ENCODE measurements around the gene DCT. TPM values are rescaled to one million over a fixed set of nuclear protein-coding genes. Genes with fewer than 3 reads are reported as not detected.
"Not testable (repeated sequence)": the region's sequence is repeated elsewhere in the genome, so short reads cannot be mapped to it uniquely, and the experiment has no call there.

Gene DCT
- polyA plus RNA-seq = under 1 TPM in 2 of 4 donors, not detected in 2; 0.03 to 0.07 TPM
- long read RNA-seq, donor 1 = 0 reads
- long read RNA-seq, donor 2 = 0 reads
- long read RNA-seq, donor 3 = 0 reads
- long read RNA-seq, donor 4 = 0 reads
- long read RNA-seq, donor 5 = 0 reads
- long read RNA-seq, donor 6 = 0 reads
- long read RNA-seq, donor 7 = 0 reads
- long read RNA-seq, donor 8, full-length matches to known transcripts = 1 of 1 reads
- long read RNA-seq, donor 8, partial matches to known transcripts = 0 of 1 reads
- long read RNA-seq, donor 8, other reads (novel, unspliced or antisense) = 0 of 1 reads
- long read RNA-seq, donor 9 = 0 reads
- long read RNA-seq, donor 10 = 0 reads

GRCh38 chr13:94479616-94480015 is at the start of gene DCT:
Gene DCT, minus strand, starts transcription at chr13:94479682. Its CDS starts 427 bp downstream, at chr13:94479255.
- Histone ChIP-seq H3K4me3 (ENCODE audit: low read depth in 1 of 3, low read length in 3 of 3) (no peak within 1 kb of the TSS), H3K4me1 (ENCODE audit: control insufficient read depth in 3 of 3, insufficient read depth in 2 of 3, low read depth in 1 of 3, low read length in 2 of 3) (no peaks in the 10 kb centered on the region), H3K36me3 (ENCODE audit: control insufficient read depth in 3 of 3, insufficient read depth in 2 of 3, low read depth in 1 of 3, low read length in 3 of 3) (no peaks in the 10 kb centered on the region), H3K27ac (ENCODE audit: low read depth in 1 of 3, low read length in 2 of 3) (no peak within 1 kb of the TSS), H3K27me3 (ENCODE audit: control insufficient read depth in 3 of 3, insufficient read depth in 3 of 3, low read length in 3 of 3) (no peaks in the 10 kb centered on the region), H3K9me3 (ENCODE audit: control insufficient read depth in 2 of 2, insufficient read depth in 1 of 2, low read depth in 1 of 2, low read length in 1 of 2) (no peaks in the 10 kb centered on the region)
- FAIRE-seq = no peak
- WGBS, 3 donors = 36 to 43% (median 39%) methylated on average over 3 of the region's 3 CpGs
- DNase-seq = no peak

- H3K4me1 ChIP-seq (ENCODE audit: control insufficient read depth in 3 of 3, insufficient read depth in 2 of 3, low read depth in 1 of 3, low read length in 2 of 3); H3K27me3 ChIP-seq (ENCODE audit: control insufficient read depth in 3 of 3, insufficient read depth in 3 of 3, low read length in 3 of 3); H3K4me3 ChIP-seq (ENCODE audit: low read depth in 1 of 3, low read length in 3 of 3); H3K36me3 ChIP-seq (ENCODE audit: control insufficient read depth in 3 of 3, insufficient read depth in 2 of 3, low read depth in 1 of 3, low read length in 3 of 3); FAIRE-seq; DNase-seq; H3K27ac ChIP-seq (ENCODE audit: low read depth in 1 of 3, low read length in 2 of 3); H3K9me3 ChIP-seq (ENCODE audit: control insufficient read depth in 2 of 2, insufficient read depth in 1 of 2, low read depth in 1 of 2, low read length in 1 of 2): not testable (repeated sequence)
- WGBS, 3 donors = 56 to 57% (median 56%) methylated on average over 7 of the region's 7 CpGs
These were observed 47.5 kb upstream of the DCT start for GRCh38 chr13:94526956-94527355.

GRCh38 chr13:94525781-94526180 is 46.3 kb upstream of the DCT start:
- H3K4me3 ChIP-seq (ENCODE audit: low read depth in 1 of 3, low read length in 3 of 3) = no peak overlapping the region
- WGBS, 3 donors = 88 to 90% (median 89%) methylated on average over 2 of the region's 2 CpGs
- H3K27me3 ChIP-seq (ENCODE audit: control insufficient read depth in 3 of 3, insufficient read depth in 3 of 3, low read length in 3 of 3) = no peaks in the 10 kb centered on the region
- H3K27ac ChIP-seq (ENCODE audit: low read depth in 1 of 3, low read length in 2 of 3) = no peak overlapping the region
- H3K36me3 ChIP-seq (ENCODE audit: control insufficient read depth in 3 of 3, insufficient read depth in 2 of 3, low read depth in 1 of 3, low read length in 3 of 3) = no peaks in the 10 kb centered on the region
- FAIRE-seq (no peak), DNase-seq (no peak)
- H3K4me1 ChIP-seq (ENCODE audit: control insufficient read depth in 3 of 3, insufficient read depth in 2 of 3, low read depth in 1 of 3, low read length in 2 of 3) = no peaks in the 10 kb centered on the region
- H3K9me3 ChIP-seq (ENCODE audit: control insufficient read depth in 2 of 2, insufficient read depth in 1 of 2, low read depth in 1 of 2, low read length in 1 of 2) = no peaks in the 10 kb centered on the region

GRCh38 chr13:94524407-94524806 is 44.9 kb upstream of the DCT start:
- Histone ChIP-seq H3K4me1 (ENCODE audit: control insufficient read depth in 3 of 3, insufficient read depth in 2 of 3, low read depth in 1 of 3, low read length in 2 of 3) (no peaks in the 10 kb centered on the region), H3K9me3 (ENCODE audit: control insufficient read depth in 2 of 2, insufficient read depth in 1 of 2, low read depth in 1 of 2, low read length in 1 of 2) (no peaks in the 10 kb centered on the region), H3K27me3 (ENCODE audit: control insufficient read depth in 3 of 3, insufficient read depth in 3 of 3, low read length in 3 of 3) (no peaks in the 10 kb centered on the region), H3K27ac (ENCODE audit: low read depth in 1 of 3, low read length in 2 of 3) (no peak overlapping the region), H3K4me3 (ENCODE audit: low read depth in 1 of 3, low read length in 3 of 3) (no peak overlapping the region), H3K36me3 (ENCODE audit: control insufficient read depth in 3 of 3, insufficient read depth in 2 of 3, low read depth in 1 of 3, low read length in 3 of 3) (no peaks in the 10 kb centered on the region)
- 78 to 81% (median 80%) methylated on average over 7 of the region's 7 CpGs for WGBS, 3 donors
- no peak for DNase-seq
- no peak for FAIRE-seq

- H3K27ac ChIP-seq (ENCODE audit: low read depth in 1 of 3, low read length in 2 of 3) = no peak overlapping the region
- no peak for DNase-seq
- H3K4me3 ChIP-seq (ENCODE audit: low read depth in 1 of 3, low read length in 3 of 3) = no peak overlapping the region
- no peaks in the 10 kb centered on the region for H3K27me3 ChIP-seq (ENCODE audit: control insufficient read depth in 3 of 3, insufficient read depth in 3 of 3, low read length in 3 of 3)
- no peak for FAIRE-seq
- no peaks in the 10 kb centered on the region for H3K9me3 ChIP-seq (ENCODE audit: control insufficient read depth in 2 of 2, insufficient read depth in 1 of 2, low read depth in 1 of 2, low read length in 1 of 2)
- H3K4me1 ChIP-seq (ENCODE audit: control insufficient read depth in 3 of 3, insufficient read depth in 2 of 3, low read depth in 1 of 3, low read length in 2 of 3) = no peaks in the 10 kb centered on the region
- no peaks in the 10 kb centered on the region for H3K36me3 ChIP-seq (ENCODE audit: control insufficient read depth in 3 of 3, insufficient read depth in 2 of 3, low read depth in 1 of 3, low read length in 3 of 3)
These were observed 40.5 kb upstream of the DCT start for GRCh38 chr13:94520001-94520400.

- H3K4me3 ChIP-seq (ENCODE audit: low read depth in 1 of 3, low read length in 3 of 3) = no peak overlapping the region
- H3K4me1 ChIP-seq (ENCODE audit: control insufficient read depth in 3 of 3, insufficient read depth in 2 of 3, low read depth in 1 of 3, low read length in 2 of 3) = no peaks in the 10 kb centered on the region
- H3K9me3 ChIP-seq (ENCODE audit: control insufficient read depth in 2 of 2, insufficient read depth in 1 of 2, low read depth in 1 of 2, low read length in 1 of 2) = no peaks in the 10 kb centered on the region
- no peaks in the 10 kb centered on the region for H3K36me3 ChIP-seq (ENCODE audit: control insufficient read depth in 3 of 3, insufficient read depth in 2 of 3, low read depth in 1 of 3, low read length in 3 of 3)
- 34 to 68% (median 57%) methylated on average over 1 of the region's 1 CpG for WGBS, 3 donors
- H3K27ac ChIP-seq (ENCODE audit: low read depth in 1 of 3, low read length in 2 of 3) = no peak overlapping the region
- FAIRE-seq (no peak), DNase-seq (no peak)
- H3K27me3 ChIP-seq (ENCODE audit: control insufficient read depth in 3 of 3, insufficient read depth in 3 of 3, low read length in 3 of 3) = no peaks in the 10 kb centered on the region
These were observed 37.0 kb upstream of the DCT start for GRCh38 chr13:94516456-94516855.

- H3K4me3 ChIP-seq (ENCODE audit: low read depth in 1 of 3, low read length in 3 of 3) = no peak overlapping the region
- H3K27ac ChIP-seq (ENCODE audit: low read depth in 1 of 3, low read length in 2 of 3) = no peak overlapping the region
- no peaks in the 10 kb centered on the region for H3K36me3 ChIP-seq (ENCODE audit: control insufficient read depth in 3 of 3, insufficient read depth in 2 of 3, low read depth in 1 of 3, low read length in 3 of 3)
- DNase-seq (no peak), FAIRE-seq (no peak)
- no peaks in the 10 kb centered on the region for H3K9me3 ChIP-seq (ENCODE audit: control insufficient read depth in 2 of 2, insufficient read depth in 1 of 2, low read depth in 1 of 2, low read length in 1 of 2)
- H3K27me3 ChIP-seq (ENCODE audit: control insufficient read depth in 3 of 3, insufficient read depth in 3 of 3, low read length in 3 of 3) = no peaks in the 10 kb centered on the region
- WGBS, 3 donors = 83 to 88% (median 88%) methylated on average over 4 of the region's 4 CpGs
- H3K4me1 ChIP-seq (ENCODE audit: control insufficient read depth in 3 of 3, insufficient read depth in 2 of 3, low read depth in 1 of 3, low read length in 2 of 3) = no peaks in the 10 kb centered on the region
These were observed 36.4 kb upstream of the DCT start for GRCh38 chr13:94515911-94516310.

GRCh38 chr13:94515374-94515773 is 35.9 kb upstream of the DCT start:
- Histone ChIP-seq H3K27me3 (ENCODE audit: control insufficient read depth in 3 of 3, insufficient read depth in 3 of 3, low read length in 3 of 3) (no peaks in the 10 kb centered on the region), H3K36me3 (ENCODE audit: control insufficient read depth in 3 of 3, insufficient read depth in 2 of 3, low read depth in 1 of 3, low read length in 3 of 3) (no peaks in the 10 kb centered on the region), H3K9me3 (ENCODE audit: control insufficient read depth in 2 of 2, insufficient read depth in 1 of 2, low read depth in 1 of 2, low read length in 1 of 2) (no peaks in the 10 kb centered on the region), H3K27ac (ENCODE audit: low read depth in 1 of 3, low read length in 2 of 3) (no peak overlapping the region), H3K4me3 (ENCODE audit: low read depth in 1 of 3, low read length in 3 of 3) (no peak overlapping the region), H3K4me1 (ENCODE audit: control insufficient read depth in 3 of 3, insufficient read depth in 2 of 3, low read depth in 1 of 3, low read length in 2 of 3) (no peaks in the 10 kb centered on the region)
- no peak for FAIRE-seq
- DNase-seq = no peak
- 86 to 92% (median 90%) methylated on average over 2 of the region's 2 CpGs for WGBS, 3 donors

- H3K4me1 ChIP-seq (ENCODE audit: control insufficient read depth in 3 of 3, insufficient read depth in 2 of 3, low read depth in 1 of 3, low read length in 2 of 3) = no peaks in the 10 kb centered on the region
- H3K9me3 ChIP-seq (ENCODE audit: control insufficient read depth in 2 of 2, insufficient read depth in 1 of 2, low read depth in 1 of 2, low read length in 1 of 2) = no peaks in the 10 kb centered on the region
- no peaks in the 10 kb centered on the region for H3K27me3 ChIP-seq (ENCODE audit: control insufficient read depth in 3 of 3, insufficient read depth in 3 of 3, low read length in 3 of 3)
- no peak overlapping the region for H3K27ac ChIP-seq (ENCODE audit: low read depth in 1 of 3, low read length in 2 of 3)
- FAIRE-seq (no peak), DNase-seq (no peak)
- no peaks in the 10 kb centered on the region for H3K36me3 ChIP-seq (ENCODE audit: control insufficient read depth in 3 of 3, insufficient read depth in 2 of 3, low read depth in 1 of 3, low read length in 3 of 3)
- no peak overlapping the region for H3K4me3 ChIP-seq (ENCODE audit: low read depth in 1 of 3, low read length in 3 of 3)
- 55 to 61% (median 61%) methylated on average over 5 of the region's 5 CpGs for WGBS, 3 donors
These were observed 33.5 kb upstream of the DCT start for GRCh38 chr13:94513026-94513425.

Data from small intestine (tissue), 16 donors.